ENCODE measurements around the gene EFCAB8.

The EFCAB8 gene

GRCh38 chr20:32909896-32910571, 51.3 kb downstream of the EFCAB8 start:
- TF ChIP-seq CTCF (IDR thresholded peaks at IDR 0.05; ENCODE audit: low read depth, low read length, missing control alignments): no peak
- no peaks in the 10 kb centered on the region for H3K36me3 ChIP-seq (replicated peaks)
- in situ Hi-C loops (cut with HindIII; ENCODE audit: low pct_ligation_motif_present, low sequenced_read_pairs): no loop called here
- DNase-seq: no peak
- no peak overlapping the region for H3K27ac ChIP-seq
- no peak overlapping the region for H3K4me3 ChIP-seq (ENCODE audit: low read depth, low read length)
- H3K27me3 ChIP-seq (replicated peaks): no peaks in the 10 kb centered on the region

GRCh38 chr20:32911355-32911754, 52.6 kb downstream of the EFCAB8 start:
- Histone ChIP-seq H3K27me3 (replicated peaks) (no peaks in the 10 kb centered on the region), H3K4me3 (ENCODE audit: low read depth, low read length) (no peak overlapping the region), H3K36me3 (replicated peaks) (no peaks in the 10 kb centered on the region), H3K27ac (no peak overlapping the region)
- no peak for TF ChIP-seq CTCF (IDR thresholded peaks at IDR 0.05; ENCODE audit: low read depth, low read length, missing control alignments)
- no peak for DNase-seq
- in situ Hi-C loops (cut with HindIII; ENCODE audit: low pct_ligation_motif_present, low sequenced_read_pairs): no loop called here

- no peak overlapping the region for H3K27ac ChIP-seq
- in situ Hi-C loops (cut with HindIII; ENCODE audit: low pct_ligation_motif_present, low sequenced_read_pairs): no loop called here
- no peaks in the 10 kb centered on the region for H3K36me3 ChIP-seq (replicated peaks)
Measured at GRCh38 chr20:32912688-32913087, 54.0 kb downstream of the EFCAB8 start.

GRCh38 chr20:32914031-32914430, 55.3 kb downstream of the EFCAB8 start:
- TF ChIP-seq CTCF (IDR thresholded peaks at IDR 0.05; ENCODE audit: low read depth, low read length, missing control alignments): no peak
- DNase-seq: no peak
- Histone ChIP-seq H3K27ac (no peak overlapping the region), H3K36me3 (replicated peaks) (no peaks in the 10 kb centered on the region), H3K27me3 (replicated peaks) (no peaks in the 10 kb centered on the region), H3K4me3 (ENCODE audit: low read depth, low read length) (no peak overlapping the region)
- in situ Hi-C loops (cut with HindIII; ENCODE audit: low pct_ligation_motif_present, low sequenced_read_pairs): no loop called here

More at GRCh38 chr20:32912688-32913087, 54.0 kb downstream of the EFCAB8 start:
- no peak for TF ChIP-seq CTCF (IDR thresholded peaks at IDR 0.05; ENCODE audit: low read depth, low read length, missing control alignments)
- H3K27me3 ChIP-seq (replicated peaks): no peaks in the 10 kb centered on the region
- H3K4me3 ChIP-seq (ENCODE audit: low read depth, low read length): no peak overlapping the region
- no peak for DNase-seq

GRCh38 chr20:32917191-32917950, 58.6 kb downstream of the EFCAB8 start:
- H3K27ac ChIP-seq: no peak overlapping the region

More at GRCh38 chr20:32917191-32917950, 58.6 kb downstream of the EFCAB8 start:
- no peak for DNase-seq
- H3K36me3 ChIP-seq (replicated peaks): no peaks in the 10 kb centered on the region
- in situ Hi-C loops (cut with HindIII; ENCODE audit: low pct_ligation_motif_present, low sequenced_read_pairs): no loop called here
- no peak overlapping the region for H3K4me3 ChIP-seq (ENCODE audit: low read depth, low read length)
- no peaks in the 10 kb centered on the region for H3K27me3 ChIP-seq (replicated peaks)
- TF ChIP-seq CTCF (IDR thresholded peaks at IDR 0.05; ENCODE audit: low read depth, low read length, missing control alignments): no peak
